BLaER1 (cell line): ENCODE results near the gene CCL14.
"Not testable (repeated sequence)": the region's sequence is repeated elsewhere in the genome, so short reads cannot be mapped to it uniquely, and the experiment has no call there.

Source experiments
- H3K27ac ChIP-seq: shearing (Covaris generic); formaldehyde crosslinking; 2 replicates; pipeline ENCODE4 v1.8.1; 2022
- H3K27me3 ChIP-seq: shearing (Covaris generic); formaldehyde crosslinking; 2 replicates; pipeline ENCODE4 v1.8.1; 2022
- H3K36me3 ChIP-seq: shearing (Covaris generic); formaldehyde crosslinking; 2 replicates; pipeline ENCODE4 v1.8.1; 2022
- H3K4me1 ChIP-seq: shearing (Covaris generic); formaldehyde crosslinking; 2 replicates; pipeline ENCODE4 v1.8.1; 2022
- H3K4me2 ChIP-seq: shearing (Covaris generic); formaldehyde crosslinking; 2 replicates; pipeline ENCODE4 v1.8.1; 2022
- H3K4me3 ChIP-seq: shearing (Covaris generic); formaldehyde crosslinking; 2 replicates; pipeline ENCODE4 v1.8.1; 2022
- H3K9ac ChIP-seq: shearing (Covaris generic); formaldehyde crosslinking; 2 replicates; pipeline ENCODE4 v1.8.1; 2022
- H3K9me3 ChIP-seq: shearing (Covaris generic); formaldehyde crosslinking; 2 replicates; pipeline ENCODE4 v1.8.1; 2022
- H4K20me1 ChIP-seq: shearing (Covaris generic); formaldehyde crosslinking; 2 replicates; pipeline ENCODE4 v1.8.1; 2022
- Cebpa-rat ChIP-seq: shearing (Covaris generic); IDR thresholded peaks from 2 replicates; pipeline ENCODE4 v1.8.1; 2022

CCL14 gene

GRCh38 chr17:35948092-35948491 lies 38.4 kb downstream of the CCL14 start:
- Histone ChIP-seq H3K4me2 (no peak overlapping the region), H3K4me1 (no peaks in the 10 kb centered on the region), H3K9me3 (no peaks in the 10 kb centered on the region), H3K27me3 (no peaks in the 10 kb centered on the region), H3K27ac (no peak overlapping the region), H4K20me1 (no peaks in the 10 kb centered on the region), H3K36me3 (no peaks in the 10 kb centered on the region), H3K9ac (no peak overlapping the region), H3K4me3 (no peak overlapping the region)
- TF ChIP-seq Cebpa-rat, result no peak

GRCh38 chr17:35947156-35947585 lies 39.4 kb downstream of the CCL14 start:
- Histone ChIP-seq H3K4me3 (no peak overlapping the region), H3K36me3 (no peaks in the 10 kb centered on the region), H3K4me2 (no peak overlapping the region), H3K27ac (no peak overlapping the region), H3K9ac (no peak overlapping the region), H3K4me1 (no peaks in the 10 kb centered on the region), H3K9me3 (no peaks in the 10 kb centered on the region), H3K27me3 (no peaks in the 10 kb centered on the region), H4K20me1 (no peaks in the 10 kb centered on the region)
- TF ChIP-seq Cebpa-rat, result no peak

GRCh38 chr17:35944151-35944550 lies 42.4 kb downstream of the CCL14 start:
- Histone ChIP-seq H3K4me3 (no peak overlapping the region), H3K4me1 (no peaks in the 10 kb centered on the region), H3K36me3 (no peaks in the 10 kb centered on the region), H4K20me1 (no peaks in the 10 kb centered on the region), H3K4me2 (no peak overlapping the region), H3K27me3 (no peaks in the 10 kb centered on the region), H3K9ac (no peak overlapping the region), H3K27ac (no peak overlapping the region), H3K9me3 (no peaks in the 10 kb centered on the region)
- no peak for TF ChIP-seq Cebpa-rat

GRCh38 chr17:35943537-35943936 lies 43.0 kb downstream of the CCL14 start, which contains the start of gene LYZL6:
Gene LYZL6 (minus strand): TSS chr17:35943713. CDS start chr17:35939356, 4,357 bp downstream.
- Histone ChIP-seq H3K36me3 (no peaks in the 10 kb centered on the region), H3K4me1 (no peaks in the 10 kb centered on the region), H4K20me1 (no peaks in the 10 kb centered on the region), H3K4me3 (no peak within 1 kb of the TSS), H3K27ac (no peak within 1 kb of the TSS), H3K27me3 (no peaks in the 10 kb centered on the region), H3K4me2 (no peak within 1 kb of the TSS), H3K9ac (no peak within 1 kb of the TSS), H3K9me3 (no peaks in the 10 kb centered on the region)
- TF ChIP-seq Cebpa-rat, result no peak

- no peak overlapping the region for H3K9ac ChIP-seq
Measured at GRCh38 chr17:35942588-35943186, 43.8 kb downstream of the CCL14 start.

GRCh38 chr17:35938492-35938891 lies 48.0 kb downstream of the CCL14 start:
- not testable (repeated sequence) for H3K9me3 ChIP-seq, H3K27ac ChIP-seq, H4K20me1 ChIP-seq, H3K4me3 ChIP-seq, H3K4me2 ChIP-seq, H3K9ac ChIP-seq, H3K36me3 ChIP-seq, H3K4me1 ChIP-seq, H3K27me3 ChIP-seq

More at GRCh38 chr17:35942588-35943186, 43.8 kb downstream of the CCL14 start:
- Histone ChIP-seq H4K20me1 (no peaks in the 10 kb centered on the region), H3K27me3 (no peaks in the 10 kb centered on the region), H3K9me3 (no peaks in the 10 kb centered on the region), H3K36me3 (no peaks in the 10 kb centered on the region), H3K4me2 (no peak overlapping the region), H3K4me3 (no peak overlapping the region), H3K4me1 (no peaks in the 10 kb centered on the region), H3K27ac (no peak overlapping the region)
- TF ChIP-seq Cebpa-rat, result no peak

GRCh38 chr17:35936063-35936462 lies 50.5 kb downstream of the CCL14 start:
- no peaks in the 10 kb centered on the region for H3K9me3 ChIP-seq

GRCh38 chr17:35934760-35935159 lies 51.8 kb downstream of the CCL14 start:
- Histone ChIP-seq H3K9ac (no peak overlapping the region), H3K9me3 (no peaks in the 10 kb centered on the region), H3K4me1 (peaks cover 14% of the 10 kb centered on the region), H3K36me3 (no peaks in the 10 kb centered on the region), H4K20me1 (no peaks in the 10 kb centered on the region), H3K27ac (no peak overlapping the region), H3K27me3 (no peaks in the 10 kb centered on the region), H3K4me3 (no peak overlapping the region), H3K4me2 (no peak overlapping the region)
- TF ChIP-seq Cebpa-rat, result no peak

More at GRCh38 chr17:35936063-35936462, 50.5 kb downstream of the CCL14 start:
- no peak overlapping the region for H3K4me2 ChIP-seq
- no peak overlapping the region for H3K9ac ChIP-seq
- no peak for TF ChIP-seq Cebpa-rat
- H4K20me1 ChIP-seq, result no peaks in the 10 kb centered on the region
- no peak overlapping the region for H3K4me3 ChIP-seq
- H3K36me3 ChIP-seq, result no peaks in the 10 kb centered on the region
- H3K4me1 ChIP-seq, result peaks cover 1% of the 10 kb centered on the region; the same call in 1 of the 2 replicates
- no peaks in the 10 kb centered on the region for H3K27me3 ChIP-seq
- H3K27ac ChIP-seq, result no peak overlapping the region
